HG02870 (cell line): ENCODE results near the gene HADH.

Experiments
- ATAC-seq: cut with Tn5 transposase; IDR thresholded peaks from one replicate; pipeline ENCODE4 v1.9.1; 2021; ENCODE audit warnings: mild to moderate bottlenecking, moderate library complexity; ENCODE audit not compliant: unreplicated experiment

HADH gene

DNA sequence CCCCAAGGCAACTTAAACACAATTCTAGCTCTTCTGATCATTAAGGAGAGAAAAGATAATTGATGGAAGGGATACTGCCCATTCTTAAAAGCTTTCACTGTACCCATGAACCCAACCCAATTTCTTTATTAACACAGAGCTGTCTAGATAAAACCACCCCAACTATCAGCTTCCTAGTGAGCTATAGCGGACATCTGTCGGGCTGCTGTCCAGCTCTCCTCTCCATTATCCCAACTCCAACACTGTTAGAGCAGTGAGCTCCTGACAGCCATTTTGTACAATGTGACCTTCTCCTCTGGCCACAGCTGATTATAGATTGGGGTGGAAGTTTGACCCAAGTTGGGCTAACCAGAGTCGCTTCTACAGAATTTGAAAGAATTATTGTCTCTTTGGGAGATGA is 66.1 kb downstream of the HADH start:
- ATAC-seq = no peak

DNA sequence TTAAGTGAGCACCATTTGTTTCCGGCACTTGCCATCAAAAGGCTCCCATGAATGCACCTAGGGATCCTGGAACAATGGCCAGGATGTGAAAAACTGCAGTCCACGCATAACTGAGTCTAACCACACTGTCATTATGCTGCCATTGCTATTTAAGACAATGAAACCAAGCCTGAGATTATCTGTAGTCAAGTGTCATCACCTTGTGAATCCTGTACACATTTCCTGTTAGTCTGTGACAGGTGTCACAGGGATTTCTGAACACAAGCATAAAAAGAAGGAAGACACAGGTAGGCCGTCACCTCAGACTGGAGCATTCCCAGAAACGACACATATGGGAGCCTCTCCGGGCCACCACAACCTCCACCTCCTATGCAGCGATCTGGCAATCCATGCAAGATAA is 66.7 kb downstream of the HADH start:
- ATAC-seq = no peak

DNA sequence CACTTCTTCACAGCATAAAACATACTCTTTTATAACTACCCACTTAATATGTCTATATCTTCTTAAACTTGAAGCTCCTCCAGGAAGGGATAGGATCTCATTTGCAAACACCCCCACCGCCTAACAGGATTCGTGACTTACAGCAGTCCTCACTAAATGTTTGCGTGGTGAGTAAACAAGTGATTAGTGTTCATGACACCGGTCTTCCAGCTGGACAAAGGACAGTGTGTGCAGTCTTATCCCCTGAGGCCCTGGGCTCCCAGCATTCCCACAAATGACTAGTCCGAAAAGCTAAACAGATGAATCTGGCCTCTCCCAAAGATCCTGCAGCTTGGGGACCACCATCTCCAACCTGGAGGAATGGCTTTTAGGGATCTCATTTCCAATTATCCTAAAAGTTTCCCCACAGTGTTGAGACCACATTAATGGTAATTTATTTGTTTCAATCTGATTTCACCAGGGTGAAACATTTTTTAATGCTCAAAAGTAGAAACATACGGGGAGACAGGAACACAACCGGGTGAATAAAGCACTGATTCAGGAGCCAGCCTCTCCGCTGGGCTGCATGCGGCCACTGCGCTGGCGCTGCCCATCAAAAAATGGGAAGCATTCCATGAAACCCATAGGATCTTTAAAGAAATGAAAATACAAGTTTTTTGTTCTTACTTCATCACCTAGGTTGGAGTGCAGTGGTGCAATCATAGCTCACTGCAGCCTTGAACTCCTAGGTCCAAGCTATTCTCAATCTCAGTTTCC is 69.2 kb downstream of the HADH start:
- no peak for ATAC-seq

DNA sequence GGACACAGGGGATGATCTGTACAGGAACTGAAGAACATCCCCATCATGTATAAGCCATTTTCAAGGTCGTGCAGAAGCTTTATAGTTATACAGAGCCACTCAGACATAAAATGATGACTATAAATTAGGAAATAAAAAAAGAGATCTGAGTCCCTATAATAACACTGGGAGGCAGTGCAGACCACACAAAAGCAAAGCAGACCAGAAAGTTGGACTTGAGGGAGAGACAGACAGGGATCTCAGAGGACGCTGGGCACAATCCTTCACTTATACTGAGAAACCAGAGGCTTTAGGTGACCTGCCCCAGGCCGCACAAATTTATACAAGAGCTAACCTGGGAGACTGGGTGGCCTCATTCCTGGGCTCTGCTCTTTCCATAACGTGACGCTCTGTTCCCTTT is 70.5 kb downstream of the HADH start:
- ATAC-seq = no peak

DNA sequence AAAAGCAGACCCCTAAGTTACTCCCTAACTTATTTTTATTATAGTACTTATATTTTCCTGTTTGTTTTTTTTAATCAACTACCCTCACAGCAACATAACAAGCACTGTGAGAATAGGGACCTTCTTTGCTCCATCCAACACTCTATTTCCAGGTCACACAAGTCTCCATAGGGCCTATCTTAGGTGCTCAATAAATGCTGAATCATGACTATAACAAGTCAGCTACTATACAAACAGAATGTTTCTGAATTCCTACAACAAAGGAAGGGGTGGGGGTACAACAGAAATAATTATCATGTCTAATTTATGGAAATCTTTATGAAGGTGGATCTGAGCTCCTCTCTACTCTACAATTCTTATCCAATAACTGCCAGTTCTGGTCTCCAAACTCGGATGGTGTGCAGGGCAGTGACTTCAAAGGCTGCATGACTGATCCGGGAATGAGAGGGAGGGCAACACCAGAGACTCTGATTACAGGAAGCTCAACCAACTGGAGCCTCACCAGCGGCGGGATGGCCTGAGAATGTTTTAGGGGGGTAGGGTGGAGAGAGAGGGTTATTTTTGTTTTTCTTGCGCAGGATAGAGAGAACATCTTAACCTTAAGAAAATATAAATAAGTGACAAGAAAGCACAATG is 71.1 kb downstream of the HADH start:
- no peak for ATAC-seq

DNA sequence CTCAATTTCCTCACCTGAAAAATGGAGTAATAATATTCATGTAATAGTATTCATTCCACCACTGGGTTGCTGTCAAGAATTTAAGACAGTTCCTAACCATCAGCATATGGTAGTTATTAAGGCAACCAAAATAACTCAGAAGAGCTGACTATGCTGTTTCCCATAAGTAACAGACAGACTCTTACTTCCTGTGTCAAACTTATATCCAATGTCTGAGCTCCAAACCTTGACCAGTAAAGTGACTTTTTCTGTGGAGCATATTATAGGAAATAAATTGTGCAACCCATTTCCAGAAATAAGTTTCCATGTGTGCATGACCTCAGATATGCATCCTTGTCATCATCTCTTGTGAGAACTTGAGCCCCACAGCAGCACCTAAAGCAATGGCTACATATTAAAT is 78.8 kb downstream of the HADH start:
- no peak for ATAC-seq

DNA sequence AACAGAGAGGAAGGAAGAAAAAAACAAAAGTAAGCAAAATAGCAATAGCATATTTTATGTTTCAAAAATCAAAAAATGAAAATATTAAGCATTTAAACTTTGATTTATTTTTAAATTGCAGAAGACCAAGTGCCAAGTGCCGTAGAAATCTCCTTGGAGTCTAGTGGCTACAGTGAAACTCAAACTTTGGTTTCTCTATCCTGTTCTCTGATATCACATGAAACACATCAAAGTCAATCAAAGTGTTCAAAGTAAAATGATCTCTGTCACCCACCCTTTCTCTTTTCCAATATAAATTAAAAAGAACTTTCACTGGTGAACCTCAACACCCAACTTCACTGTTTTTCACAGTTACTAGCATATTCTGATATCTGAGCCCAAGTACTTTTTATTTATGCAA is 81.1 kb downstream of the HADH start:
- ATAC-seq = no peak

DNA sequence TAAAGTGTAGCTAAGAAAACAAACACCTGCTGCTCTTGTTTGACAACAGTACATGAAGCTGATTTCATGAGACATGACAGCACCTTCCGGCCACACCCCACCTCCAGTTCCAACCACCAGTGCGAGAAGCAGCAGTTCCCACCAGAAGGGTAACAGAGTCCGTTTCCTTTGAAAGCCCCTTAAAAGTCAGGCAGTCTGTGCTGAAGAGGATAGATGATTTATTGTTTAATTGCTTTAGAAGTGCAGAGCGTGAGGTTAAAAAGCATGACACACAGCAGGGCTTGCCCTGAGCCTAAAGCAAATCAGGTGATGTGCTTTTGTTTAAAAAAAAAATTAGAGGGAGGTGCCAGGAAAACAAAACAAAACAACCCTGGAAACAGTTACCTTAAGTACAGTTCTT is 82.6 kb downstream of the HADH start:
- ATAC-seq = no peak

DNA sequence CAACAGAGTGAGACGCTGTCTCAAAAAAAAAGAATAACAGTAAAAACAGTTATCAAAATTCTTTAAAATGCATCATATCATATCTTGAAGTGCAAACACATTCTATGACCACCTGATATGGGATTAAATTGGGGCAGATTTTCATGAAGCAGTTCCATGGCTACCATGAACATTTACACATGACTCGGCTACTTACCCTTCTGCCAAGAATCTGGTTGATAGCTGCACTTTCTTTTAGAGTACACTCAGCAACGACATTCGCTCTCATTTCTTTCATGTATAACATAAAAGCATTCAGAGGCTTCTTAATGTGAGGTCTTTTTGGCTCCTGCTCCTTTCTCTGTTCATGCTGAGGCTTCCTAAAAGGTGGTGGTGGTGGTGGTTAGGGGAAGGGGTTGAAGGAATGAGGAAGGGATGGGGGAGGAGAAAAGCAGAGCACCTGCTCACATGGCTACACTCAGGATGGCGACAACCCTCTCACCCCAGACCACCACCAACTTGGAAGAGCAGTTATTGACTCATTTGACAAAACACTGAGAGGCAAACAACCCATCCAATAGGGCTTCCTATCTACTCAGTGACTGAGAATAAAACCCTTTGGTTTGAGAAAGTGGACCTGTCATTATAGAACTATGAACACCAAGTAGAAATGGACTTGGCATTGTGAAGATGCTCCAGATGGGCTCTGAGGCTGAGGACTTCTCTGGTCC is 88.5 kb downstream of the HADH start:
- no peak for ATAC-seq

DNA sequence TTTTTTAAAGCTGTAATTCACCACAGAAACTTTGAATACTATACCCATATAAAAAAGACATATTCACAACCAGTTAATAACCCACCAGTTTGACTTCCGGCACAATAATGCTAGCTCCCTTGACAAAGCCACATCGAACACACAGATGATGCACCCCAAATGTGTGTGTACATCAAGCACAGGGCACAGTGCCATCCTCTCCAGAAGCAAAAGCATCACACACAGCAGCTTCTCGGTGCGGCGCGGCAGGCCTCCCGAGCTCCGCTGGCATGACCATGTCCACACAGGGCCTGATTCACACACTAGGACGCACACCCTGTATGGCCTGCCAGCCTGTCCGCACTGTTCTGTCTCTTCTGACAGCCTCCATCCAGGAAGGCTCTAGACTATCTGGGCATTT is 91.1 kb downstream of the HADH start:
- ATAC-seq = no peak

DNA sequence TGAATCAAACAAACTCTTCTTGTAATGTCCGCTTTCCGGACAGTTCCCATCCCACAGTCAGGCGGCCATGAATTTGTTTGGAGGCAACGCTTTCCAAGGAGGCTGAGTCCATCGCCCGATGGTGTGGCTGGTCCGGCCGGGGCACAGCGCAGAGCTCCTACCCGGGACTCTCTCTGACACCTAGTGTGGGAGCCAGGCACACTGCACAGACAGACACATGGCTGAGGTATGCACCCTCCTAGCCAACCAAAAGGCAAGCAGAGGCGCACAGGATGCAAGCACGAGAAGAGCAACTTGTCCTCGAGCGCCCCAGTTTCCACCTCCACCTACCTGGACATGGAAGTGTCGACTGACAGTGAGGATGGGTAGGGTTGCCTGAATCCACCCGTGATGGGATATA is 91.6 kb downstream of the HADH start:
- ATAC-seq = no peak
